BJ (cell line): ENCODE measurements around the gene ST6GAL1. TPM values are rescaled to one million over a fixed set of nuclear protein-coding genes. Genes with fewer than 3 reads are reported as not detected.
"Not testable (repeated sequence)": the region's sequence is repeated elsewhere in the genome, so short reads cannot be mapped to it uniquely, and the experiment has no call there.

ENCODE experiments used
- CTCF ChIA-PET: fragments of 350-600 bp; formaldehyde crosslinking; extraction: SDS; loops from one replicate; lab custom pipeline; 2021; ENCODE audit warnings: antibody characterized with exemption, inconsistent platforms; lab: Yijun Ruan, JAX
- POLR2A ChIA-PET: fragments of 300-600 bp; sonication (Branson Sonifier 250); formaldehyde crosslinking; extraction: SDS; loops from one replicate; lab custom pipeline; 2021; ENCODE audit warnings: antibody characterized with exemption; lab: Charles Lee
- DNase-seq: peaks from one replicate; pipeline ENCODE4 v3.0.0-alpha.2; 2011; ENCODE audit warnings: low read depth
- H3K27me3 ChIP-seq: 2 replicates; pipeline ENCODE4 v1.6.0; 2011; ENCODE audit warnings: low read length; ENCODE audit not compliant: control insufficient read depth, insufficient read depth
- H3K36me3 ChIP-seq: 2 replicates; pipeline ENCODE4 v1.5.1; 2011; ENCODE audit warnings: low read length; ENCODE audit not compliant: control insufficient read depth, insufficient read depth
- H3K4me3 ChIP-seq: 2 replicates; pipeline ENCODE4 v1.5.1; 2011; ENCODE audit warnings: low read depth, mild to moderate bottlenecking, control low read depth, low read length
- CTCF ChIP-seq: IDR thresholded peaks from 2 replicates; pipeline ENCODE4 v1.5.1; 2011; ENCODE audit warnings: low read depth, mild to moderate bottlenecking, control low read depth, inconsistent platforms, low read length, moderate library complexity; ENCODE audit not compliant: insufficient read depth
- polyA plus RNA-seq: library from polyadenylated mRNA; depleted of rRNA; stranded (reverse); fragments of >200 nt; gene quantifications from 2 replicates; pipeline ENCODE4 v1.2.3, GENCODE V29; 2011

Gene ST6GAL1
- polyA plus RNA-seq, 1 experiment, result 1.5 TPM

GRCh38 chr3:187000711-187001151 is 70.4 kb downstream of the ST6GAL1 start:
- CTCF ChIA-PET, result interaction anchor here (1.0 kb wide), 1 partner anchor 113 kb away, joined by 5 read pairs; no protein-coding TSS in a partner anchor
- no peak for DNase-seq
- no peak overlapping the region for H3K4me3 ChIP-seq
- H3K36me3 ChIP-seq, result no peaks in the 10 kb centered on the region
- H3K27me3 ChIP-seq, result no peaks in the 10 kb centered on the region
- no peak for TF ChIP-seq CTCF
- POLR2A ChIA-PET, result no interaction called here

- CTCF ChIA-PET, result interaction anchor here (1.5 kb wide), 1 partner anchor 137 kb away, joined by 4 read pairs; the partner anchor contains the start of gene RPL39L
Observed at GRCh38 chr3:187002915-187003314, 72.6 kb downstream of the ST6GAL1 start.

GRCh38 chr3:187005827-187006481 is 75.6 kb downstream of the ST6GAL1 start:
- no peak for DNase-seq
- ChIA-PET CTCF (no interaction called here), POLR2A (no interaction called here)
- H3K27me3 ChIP-seq, result no peaks in the 10 kb centered on the region
- H3K4me3 ChIP-seq, result no peak overlapping the region
- no peaks in the 10 kb centered on the region for H3K36me3 ChIP-seq
- TF ChIP-seq CTCF, result no peak

More at GRCh38 chr3:187002915-187003314, 72.6 kb downstream of the ST6GAL1 start:
- DNase-seq, result no peak
- Histone ChIP-seq H3K36me3 (no peaks in the 10 kb centered on the region), H3K4me3 (no peak overlapping the region), H3K27me3 (no peaks in the 10 kb centered on the region)
- POLR2A ChIA-PET, result no interaction called here
- no peak for TF ChIP-seq CTCF

- H3K27me3 ChIP-seq, result no peaks in the 10 kb centered on the region
- ChIA-PET CTCF (no interaction called here), POLR2A (no interaction called here)
- TF ChIP-seq CTCF, result no peak
- H3K36me3 ChIP-seq, result no peaks in the 10 kb centered on the region
- H3K4me3 ChIP-seq, result no peak overlapping the region
- no peak for DNase-seq
Observed at GRCh38 chr3:187006864-187007630, 76.7 kb downstream of the ST6GAL1 start.

GRCh38 chr3:187010382-187010781 is 80.1 kb downstream of the ST6GAL1 start:
- DNase-seq, CTCF ChIA-PET, POLR2A ChIA-PET, H3K27me3 ChIP-seq, H3K36me3 ChIP-seq, H3K4me3 ChIP-seq: not testable (repeated sequence)
